PC-3 (cell line): ENCODE results near the gene EXOC8.

Experiments used
- EZH2 ChIP-seq: fragments of 300-600 bp; sonication (generic); IDR thresholded peaks from one replicate; pipeline ENCODE4 v1.6.1; 2017; ENCODE audit warnings: antibody characterized with exemption, mild to moderate bottlenecking, low read length; ENCODE audit not compliant: unreplicated experiment
- EZH2phosphoT487 ChIP-seq: fragments of 300-600 bp; sonication (generic); IDR thresholded peaks from 2 replicates; pipeline ENCODE4 v1.6.1; 2018; ENCODE audit warnings: mild to moderate bottlenecking, antibody characterized with exemption, low read length, borderline replicate concordance
- TF ChIP-seq, protein P1 (sequence below): fragments of 300-600 bp; sonication (generic); conservative IDR thresholded peaks from 2 replicates; pipeline ENCODE4 v1.5.1; 2017; ENCODE audit warnings: antibody characterized with exemption, low read depth, mild to moderate bottlenecking, low read length

- TF ChIP-seq EZH2 (no peak), EZH2phosphoT487 (no peak)
- TF ChIP-seq, protein P1, sequence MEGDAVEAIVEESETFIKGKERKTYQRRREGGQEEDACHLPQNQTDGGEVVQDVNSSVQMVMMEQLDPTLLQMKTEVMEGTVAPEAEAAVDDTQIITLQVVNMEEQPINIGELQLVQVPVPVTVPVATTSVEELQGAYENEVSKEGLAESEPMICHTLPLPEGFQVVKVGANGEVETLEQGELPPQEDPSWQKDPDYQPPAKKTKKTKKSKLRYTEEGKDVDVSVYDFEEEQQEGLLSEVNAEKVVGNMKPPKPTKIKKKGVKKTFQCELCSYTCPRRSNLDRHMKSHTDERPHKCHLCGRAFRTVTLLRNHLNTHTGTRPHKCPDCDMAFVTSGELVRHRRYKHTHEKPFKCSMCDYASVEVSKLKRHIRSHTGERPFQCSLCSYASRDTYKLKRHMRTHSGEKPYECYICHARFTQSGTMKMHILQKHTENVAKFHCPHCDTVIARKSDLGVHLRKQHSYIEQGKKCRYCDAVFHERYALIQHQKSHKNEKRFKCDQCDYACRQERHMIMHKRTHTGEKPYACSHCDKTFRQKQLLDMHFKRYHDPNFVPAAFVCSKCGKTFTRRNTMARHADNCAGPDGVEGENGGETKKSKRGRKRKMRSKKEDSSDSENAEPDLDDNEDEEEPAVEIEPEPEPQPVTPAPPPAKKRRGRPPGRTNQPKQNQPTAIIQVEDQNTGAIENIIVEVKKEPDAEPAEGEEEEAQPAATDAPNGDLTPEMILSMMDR, result no peak
These were observed 1.7 kb downstream of the EXOC8 start for GRCh38 chr1:231335663-231336602.
